Stimulated activated CD8-positive, alpha-beta memory T cell treated with anti-CD3 and anti-CD28 coated beads, Interleukin-2, amount 100 ng/mL, for 48 hours (primary cell): Measurements from ENCODE around the gene LRRC49.
"Not testable (repeated sequence)": the region's sequence is repeated elsewhere in the genome, so short reads cannot be mapped to it uniquely, and the experiment has no call there.

Experiments
- DNase-seq, 2 donors: peaks; one replicate each; pipeline ENCODE4 v3.0.0-alpha.2; 2020; ENCODE audit warnings: low read depth in 2 of 2

The LRRC49 gene

GRCh38 chr15:70995383-70995970 lies 102.9 kb downstream of the LRRC49 start:
- no peak for DNase-seq

- no peak for DNase-seq
Measured at GRCh38 chr15:70998319-70998718, 105.7 kb downstream of the LRRC49 start.

GRCh38 chr15:71002316-71002715 lies 109.7 kb downstream of the LRRC49 start:
- no peak for DNase-seq

GRCh38 chr15:71003319-71003718 lies 110.7 kb downstream of the LRRC49 start:
- DNase-seq, result no peak

GRCh38 chr15:71004506-71004905 lies 111.9 kb downstream of the LRRC49 start:
- not testable (repeated sequence) for DNase-seq

GRCh38 chr15:71005895-71006294 lies 113.3 kb downstream of the LRRC49 start:
- DNase-seq, result no peak

DNA sequence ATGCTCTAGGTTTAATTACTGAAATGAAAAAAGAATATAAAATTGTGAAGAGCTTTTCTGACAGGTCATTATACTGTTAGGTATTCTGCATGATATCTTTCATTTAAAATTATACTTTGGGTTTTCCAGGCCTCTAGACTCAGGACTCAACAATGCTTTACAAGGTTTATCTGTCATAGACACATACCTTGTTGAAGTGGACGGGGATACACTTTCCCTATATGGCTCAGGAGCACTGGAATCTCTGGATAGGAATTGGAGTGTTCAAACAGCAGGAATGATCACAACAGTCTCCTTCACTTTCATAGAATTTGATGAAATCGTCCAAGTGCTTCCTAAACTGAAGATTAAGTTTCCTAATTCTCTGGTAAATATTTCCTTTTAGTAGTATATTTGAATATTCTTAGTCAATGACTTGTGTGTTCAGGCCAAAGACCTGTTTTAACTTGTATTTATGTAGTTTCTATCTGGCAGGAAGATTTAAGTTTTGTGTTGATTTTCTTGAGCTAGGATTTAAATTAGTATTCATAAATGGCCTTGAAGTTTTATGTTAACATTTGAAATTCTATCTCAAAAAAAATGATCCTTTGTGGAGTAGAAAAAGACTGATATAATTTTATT lies 115.7 kb downstream of the LRRC49 start:
- no peak for DNase-seq

DNA sequence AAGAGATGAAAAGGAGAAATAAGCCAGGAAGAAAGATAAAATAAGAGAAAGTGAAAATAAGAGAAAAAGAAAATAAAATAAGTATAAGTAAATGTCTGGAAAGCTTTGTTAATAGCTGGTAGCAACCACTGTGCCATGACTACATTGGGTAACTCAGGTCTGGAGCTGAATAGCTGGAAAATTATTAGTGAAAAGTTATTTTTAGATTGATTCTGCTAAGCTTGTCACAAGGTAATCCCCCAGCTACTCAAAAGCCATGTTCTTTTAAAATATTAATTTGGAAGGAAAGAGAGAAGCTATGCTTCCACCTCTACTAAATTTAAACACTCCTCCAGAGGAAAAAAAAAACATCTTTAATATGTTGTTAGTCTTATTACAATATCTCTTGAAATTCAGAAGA lies 117.8 kb downstream of the LRRC49 start:
- DNase-seq, result no peak

- no peak for DNase-seq
Measured at GRCh38 chr15:71010997-71011396, 118.4 kb downstream of the LRRC49 start.

- no peak for DNase-seq
Measured at GRCh38 chr15:71011503-71012155, 119.0 kb downstream of the LRRC49 start.

GRCh38 chr15:71013446-71013845 lies 120.8 kb downstream of the LRRC49 start:
- DNase-seq, result no peak

DNA sequence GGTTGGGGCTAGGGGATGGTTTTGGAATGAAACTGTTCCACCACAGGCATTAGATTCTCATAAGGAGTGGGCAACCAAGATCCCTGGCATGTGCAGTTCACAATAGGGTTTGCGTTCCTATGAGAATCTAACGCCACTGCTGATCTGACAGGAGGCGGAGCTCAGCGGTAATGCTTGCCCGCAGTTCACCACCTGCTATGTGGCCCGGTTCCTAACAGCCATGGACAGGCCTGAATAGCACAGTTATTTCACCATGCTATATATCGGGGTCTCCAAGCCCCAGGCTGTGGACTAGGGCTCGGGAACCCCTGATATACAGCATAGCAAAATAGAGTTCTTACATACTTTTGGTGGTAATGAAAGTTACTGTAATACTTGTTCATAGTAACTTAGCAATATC lies 122.7 kb downstream of the LRRC49 start:
- DNase-seq, result no peak

- not testable (repeated sequence) for DNase-seq
Measured at GRCh38 chr15:71031232-71031631, 138.6 kb downstream of the LRRC49 start.

GRCh38 chr15:71035478-71035877 lies 142.9 kb downstream of the LRRC49 start:
- DNase-seq, result not testable (repeated sequence)

GRCh38 chr15:71042356-71042922 lies 149.8 kb downstream of the LRRC49 start:
- no peak for DNase-seq

DNA sequence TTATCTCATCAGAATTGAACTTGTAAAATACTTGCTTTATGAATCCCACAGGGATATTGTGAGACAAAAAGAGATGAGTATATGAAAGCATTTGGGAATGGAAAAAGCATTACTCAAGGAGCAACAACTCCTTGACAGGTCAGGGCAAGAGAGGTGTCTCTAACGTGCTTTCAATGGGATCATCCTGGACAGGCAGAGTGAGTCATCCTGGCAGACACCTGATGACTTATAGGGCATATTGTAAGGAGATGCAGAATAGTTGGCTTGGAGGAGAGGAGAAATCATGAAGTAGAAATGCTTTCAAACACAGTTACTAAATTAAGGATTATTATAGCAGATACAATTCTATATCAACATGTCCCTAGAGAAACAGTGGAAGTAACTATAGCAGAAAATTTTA lies 150.7 kb downstream of the LRRC49 start:
- DNase-seq, result no peak

DNA sequence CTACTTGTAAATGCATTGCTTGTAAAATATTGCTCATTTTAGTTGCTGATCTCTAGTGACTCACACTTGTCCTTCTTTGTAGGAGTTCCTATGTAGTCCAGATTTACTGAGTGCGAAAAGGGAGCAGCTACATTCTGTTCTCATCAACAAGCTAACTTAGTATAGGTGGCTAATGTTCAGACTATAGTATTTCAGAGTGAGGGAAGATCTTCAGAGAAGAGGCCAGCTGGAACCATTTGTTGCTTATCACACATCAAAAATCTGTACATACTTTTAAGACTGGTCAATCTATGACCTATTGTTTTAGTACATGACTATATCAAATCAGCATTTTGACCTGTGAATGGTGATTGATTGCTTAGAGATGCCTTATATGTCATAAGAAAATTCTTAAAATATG lies 151.4 kb downstream of the LRRC49 start:
- DNase-seq, result no peak

DNA sequence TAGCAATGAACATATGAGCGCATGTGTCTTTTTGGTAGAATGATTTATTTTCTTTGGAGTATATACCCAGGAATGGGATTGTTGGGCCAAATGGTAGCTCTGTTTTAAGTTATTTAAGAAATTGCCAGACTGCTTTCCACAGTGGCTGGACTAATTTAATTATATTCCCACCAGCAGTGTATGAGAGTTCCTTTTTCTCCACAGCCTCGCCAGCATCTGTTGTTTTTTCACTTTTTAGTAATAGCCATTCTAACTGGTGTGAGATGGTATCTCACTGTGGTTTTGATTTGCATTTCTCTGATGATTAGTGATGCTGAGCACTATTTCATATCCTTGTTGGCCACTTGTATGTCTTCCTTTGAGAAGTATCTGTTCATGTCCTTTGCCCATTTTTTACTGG lies 153.5 kb downstream of the LRRC49 start:
- not testable (repeated sequence) for DNase-seq

DNA sequence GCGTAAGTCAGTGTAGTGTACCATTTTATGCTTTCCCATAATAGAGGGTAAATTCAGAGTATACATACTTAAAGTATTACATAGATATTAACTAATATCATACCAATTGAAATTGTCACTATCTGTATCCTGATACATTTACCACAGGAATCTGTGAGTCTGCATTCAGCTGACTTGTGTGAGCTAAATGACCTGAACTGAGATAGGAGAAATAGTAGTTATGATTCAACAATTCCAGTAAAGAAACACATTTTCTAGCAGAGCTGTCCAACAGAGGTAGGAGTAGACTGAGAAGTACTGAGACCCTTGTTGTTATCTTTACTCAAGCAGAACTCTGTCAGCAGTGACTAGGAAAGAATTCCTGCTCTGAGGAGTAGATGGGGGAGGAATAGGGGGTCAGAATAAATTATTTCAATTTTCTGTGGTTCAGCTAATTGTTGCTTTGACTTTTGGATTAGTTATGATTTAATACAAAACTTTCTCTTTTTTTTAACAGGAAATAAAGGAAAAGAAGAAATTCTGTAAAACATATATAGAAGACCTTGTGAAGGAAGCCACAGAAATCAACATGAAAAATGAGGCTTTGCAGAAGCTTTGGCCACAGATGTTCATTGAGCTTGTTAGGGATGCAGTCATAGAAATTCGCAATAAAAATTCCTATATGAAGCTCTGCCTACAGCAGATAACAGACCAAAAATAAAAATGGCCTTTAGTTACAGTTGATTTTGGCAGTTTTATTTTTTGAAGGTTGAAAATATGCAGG lies 156.5 kb downstream of the LRRC49 start:
- DNase-seq, result no peak

GRCh38 chr15:71049706-71050422 lies 157.2 kb downstream of the LRRC49 start:
- no peak for DNase-seq

DNA sequence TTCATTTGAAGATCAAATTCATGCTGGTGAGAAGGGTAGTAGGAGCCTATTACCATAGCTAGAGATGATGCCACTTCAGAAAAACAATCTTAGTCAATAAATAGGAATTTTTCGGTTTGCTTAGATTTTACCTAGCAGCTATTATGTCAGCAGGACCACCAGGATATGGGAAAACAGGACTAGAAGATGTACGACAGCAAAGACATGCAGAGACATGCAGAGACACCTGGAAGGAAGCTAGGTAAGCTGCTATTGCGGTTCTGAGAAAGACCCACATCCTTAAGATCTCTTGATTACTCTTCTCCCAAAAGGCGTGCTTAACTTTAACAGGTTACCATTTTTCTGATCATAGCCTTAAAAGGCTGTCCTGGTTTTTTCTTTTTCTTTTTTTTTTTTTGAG lies 157.8 kb downstream of the LRRC49 start:
- no peak for DNase-seq

GRCh38 chr15:71051539-71051938 lies 158.9 kb downstream of the LRRC49 start:
- no peak for DNase-seq
